ENCODE results near the gene WNT7B.

GRCh38 chr22:45993143-45993692, 16.3 kb upstream of the WNT7B start:
- TF ChIP-seq POLR2AphosphoS5 (IDR thresholded peaks at IDR 0.05; ENCODE audit: low read depth, low read length) (no peak), CHD2 (IDR thresholded peaks at IDR 0.05; ENCODE audit: low read length) (no peak), CTCF (IDR thresholded peaks at IDR 0.05; ENCODE audit: control extremely low read depth in 1 of 3, insufficient read depth in 1 of 3, low read depth in 1 of 3, low read length in 3 of 3) (no peak), POLR2A (IDR thresholded peaks at IDR 0.05; ENCODE audit: control extremely low read depth in 1 of 2, low read depth in 2 of 2, low read length in 2 of 2) (no peak), HDAC2 (IDR thresholded peaks at IDR 0.05; ENCODE audit: borderline replicate concordance in 1 of 2, low read depth in 2 of 2, low read length in 2 of 2) (no peak), SP1 (IDR thresholded peaks at IDR 0.05; ENCODE audit: low read depth, low read length) (no peak)
